H1 (cell line): ENCODE results near the gene LRP1. TPM values are rescaled to one million over a fixed set of nuclear protein-coding genes. Genes with fewer than 3 reads are reported as not detected.

Experiments used
- CTCF ChIA-PET: fragments of 300-600 bp; sonication (Branson Sonifier 250); formaldehyde crosslinking; loops from one replicate; lab custom pipeline; 2021; ENCODE audit not compliant: partially characterized antibody; lab: Charles Lee
- POLR2A ChIA-PET: fragments of 300-600 bp; sonication (Branson Sonifier 250); formaldehyde crosslinking; loops from one replicate; lab custom pipeline; 2021; ENCODE audit warnings: inconsistent platforms; ENCODE audit not compliant: partially characterized antibody; lab: Charles Lee
- DNase-seq, 2 experiments: peaks; one replicate each; pipeline versions ENCODE4 v3.0.0 to v3.0.0-alpha.2; 2010 to 2022; ENCODE audit warnings: low spot score in 2 of 2, low read depth in 1 of 2, mixed read lengths in 1 of 2
- FAIRE-seq: peaks from 2 replicates; lab custom pipeline; 2011; peaks lifted over from hg19 to GRCh38; lab: Jason Lieb, UNC
- H2AFZ ChIP-seq: 2 replicates; pipeline ENCODE4 v1.8.1; 2012; ENCODE audit warnings: low read length, inconsistent platforms
- H2AK5ac ChIP-seq: 2 replicates; pipeline ENCODE4 v1.6.1; 2013; ENCODE audit warnings: low read depth, low read length
- H2BK120ac ChIP-seq: replicated peaks from 2 replicates; pipeline ENCODE3; 2013; ENCODE audit warnings: low read depth, low read length, inconsistent platforms
- H2BK12ac ChIP-seq: 2 replicates; pipeline ENCODE4 v1.6.1; 2013; ENCODE audit warnings: low read depth, low read length
- H2BK15ac ChIP-seq: 2 replicates; pipeline ENCODE4 v1.6.1; 2013; ENCODE audit warnings: low read length
- H2BK20ac ChIP-seq: 2 replicates; pipeline ENCODE4 v1.6.1; 2013; ENCODE audit warnings: low read length
- H2BK5ac ChIP-seq: 2 replicates; pipeline ENCODE4 v1.6.1; 2013; ENCODE audit warnings: low read depth, low read length
- H3K14ac ChIP-seq: 2 replicates; pipeline ENCODE4 v1.6.1; 2013; ENCODE audit warnings: inconsistent platforms; ENCODE audit not compliant: insufficient read length
- H3K18ac ChIP-seq: 2 replicates; pipeline ENCODE4 v1.6.1; 2013; ENCODE audit warnings: low read length; ENCODE audit errors: extremely low read depth
- H3K23ac ChIP-seq: 2 replicates; pipeline ENCODE4 v1.6.1; 2013; ENCODE audit warnings: inconsistent platforms; ENCODE audit not compliant: insufficient read length
- H3K23me2 ChIP-seq: 2 replicates; pipeline ENCODE4 v1.6.1; 2013; ENCODE audit warnings: low read depth, low read length
- H3K27ac ChIP-seq: 2 replicates; pipeline ENCODE4 v1.6.1; 2011; ENCODE audit warnings: low read depth, low read length, inconsistent platforms
- H3K27me3 ChIP-seq, 4 experiments: replicated peaks in 1 of 4; 1 replicate in 1 of 4; 2 replicates in 3 of 4; pipeline versions ENCODE4 v1.6.1 to v1.8.1; 2011 to 2013; ENCODE audit warnings: low read length in 3 of 4, mild to moderate bottlenecking in 3 of 4, inconsistent platforms in 2 of 4, mixed read lengths in 2 of 4, moderate library complexity in 1 of 4; ENCODE audit not compliant: control insufficient read depth in 3 of 4, insufficient read depth in 3 of 4; ENCODE audit errors: extremely low read depth in 1 of 4
- H3K36me3 ChIP-seq, 4 experiments: 2 replicates each; pipeline versions ENCODE4 v1.6.1 to v1.8.1; 2011 to 2013; ENCODE audit warnings: mild to moderate bottlenecking in 4 of 4, low read length in 3 of 4, moderate library complexity in 2 of 4, control low read depth in 1 of 4, inconsistent platforms in 1 of 4; ENCODE audit not compliant: insufficient read depth in 4 of 4, control insufficient read depth in 2 of 4
- H3K4ac ChIP-seq: replicated peaks from 2 replicates; pipeline ENCODE3; 2013; ENCODE audit warnings: low read length, low read depth, mixed read lengths, inconsistent platforms; ENCODE audit not compliant: insufficient read length
- H3K4me1 ChIP-seq, 4 experiments: replicated peaks in 1 of 4; 1 replicate in 1 of 4; 2 replicates in 3 of 4; pipeline versions ENCODE4 v1.6.1 to v1.8.1; 2011 to 2013; ENCODE audit warnings: low read length in 3 of 4, inconsistent platforms in 2 of 4, mixed read lengths in 1 of 4; ENCODE audit not compliant: insufficient read depth in 4 of 4, control insufficient read depth in 3 of 4
- H3K4me2 ChIP-seq, 2 experiments: 2 replicates each; pipeline versions ENCODE4 v1.6.1 to v1.8.1; 2011 to 2013; ENCODE audit warnings: low read depth in 2 of 2, low read length in 2 of 2, control low read depth in 1 of 2, inconsistent platforms in 1 of 2, mild to moderate bottlenecking in 1 of 2; ENCODE audit not compliant: insufficient read depth in 1 of 2
- H3K4me3 ChIP-seq, 4 experiments: fragments of 200-600, 300-600 bp in 1 of 4; sonication (generic), shearing (Covaris generic), sonication (Bioruptor Twin) in 1 of 4; 2 replicates each; pipeline versions ENCODE4 v1.5.1 to v1.8.1; 2011 to 2016; ENCODE audit warnings: low read length in 4 of 4, low read depth in 3 of 4, control low read depth in 2 of 4, inconsistent platforms in 2 of 4, mild to moderate bottlenecking in 2 of 4, mixed read lengths in 1 of 4, moderate library complexity in 1 of 4; ENCODE audit not compliant: insufficient read depth in 2 of 4; ENCODE audit errors: extremely low read depth in 1 of 4
- H3K56ac ChIP-seq: replicated peaks from 2 replicates; pipeline ENCODE3; 2013; ENCODE audit warnings: low read depth, mild to moderate bottlenecking, mixed read lengths, low read length, inconsistent platforms; ENCODE audit not compliant: insufficient read length
- H3K79me1 ChIP-seq: 2 replicates; pipeline ENCODE4 v1.6.1; 2013; ENCODE audit warnings: low read depth, low read length, control low read depth
- H3K79me2 ChIP-seq, 2 experiments: 2 replicates each; pipeline versions ENCODE4 v1.6.1 to v1.8.1; 2012 to 2013; ENCODE audit warnings: low read length in 2 of 2, mild to moderate bottlenecking in 2 of 2, inconsistent platforms in 1 of 2; ENCODE audit not compliant: insufficient read depth in 2 of 2, control insufficient read depth in 1 of 2
- H3K9ac ChIP-seq, 4 experiments: replicated peaks in 1 of 4; 1 replicate in 1 of 4; 2 replicates in 3 of 4; pipeline versions ENCODE4 v1.6.1 to v1.8.1; 2011 to 2013; ENCODE audit warnings: low read depth in 3 of 4, low read length in 3 of 4, control low read depth in 2 of 4, mild to moderate bottlenecking in 2 of 4, moderate library complexity in 2 of 4, inconsistent platforms in 1 of 4; ENCODE audit errors: extremely low read depth in 1 of 4
- H3K9me3 ChIP-seq, 2 experiments: 2 replicates each; pipeline versions ENCODE4 v1.6.1 to v1.8.1; 2012 to 2013; ENCODE audit warnings: mild to moderate bottlenecking in 2 of 2, moderate library complexity in 2 of 2, control low read depth in 1 of 2, inconsistent platforms in 1 of 2, low read depth in 1 of 2, low read length in 1 of 2, mixed read lengths in 1 of 2; ENCODE audit not compliant: insufficient read depth in 2 of 2
- H4K20me1 ChIP-seq, 2 experiments: replicated peaks in 1 of 2; 2 replicates each; pipeline versions ENCODE3 to v1.8.1; 2011 to 2013; ENCODE audit warnings: inconsistent platforms in 2 of 2, low read length in 2 of 2, mild to moderate bottlenecking in 1 of 2; ENCODE audit not compliant: insufficient read depth in 2 of 2, control insufficient read depth in 1 of 2
- H4K5ac ChIP-seq: 2 replicates; pipeline ENCODE4 v1.6.1; 2013; ENCODE audit warnings: low read length, low read depth, mixed read lengths, inconsistent platforms; ENCODE audit not compliant: insufficient read length
- H4K8ac ChIP-seq: 2 replicates; pipeline ENCODE4 v1.8.0; 2013; ENCODE audit warnings: mild to moderate bottlenecking, moderate library complexity, low read length, inconsistent platforms; ENCODE audit not compliant: insufficient read depth; ENCODE audit errors: extremely low read depth
- H4K91ac ChIP-seq: replicated peaks from 2 replicates; pipeline ENCODE3; 2013; ENCODE audit warnings: low read length, mixed read lengths, inconsistent platforms; ENCODE audit not compliant: insufficient read length
- SIRT6 ChIP-seq: IDR thresholded peaks from one replicate; pipeline ENCODE4 v1.7.1; 2012; ENCODE audit warnings: low read length, inconsistent platforms
- WGBS, 2 experiments: shearing (Covaris generic) in 1 of 2; methylation state at CpG; one replicate each; pipeline versions ENCODE4 v1.1.6 to v1.1.7; 2013 to 2015; ENCODE audit warnings: low lambda C conversion rate in 2 of 2, mixed read lengths in 2 of 2, inconsistent platforms in 1 of 2, low coverage in 1 of 2, missing lambda C conversion rate in 1 of 2; ENCODE audit not compliant: insufficient replicate concordance in 2 of 2, insufficient coverage in 1 of 2, insufficient read length in 1 of 2; ENCODE audit errors: extremely low coverage in 1 of 2, missing lambda C conversion rate in 1 of 2; 5-methylcytosine and 5-hydroxymethylcytosine counted together
- polyA plus RNA-seq, 7 experiments: library from polyadenylated mRNA; depleted of rRNA in 3 of 7; stranded (reverse) in 5 of 7; unstranded in 2 of 7; fragments of >200 nt in 5 of 7; fragments of 200-250 nt in 2 of 7; gene quantifications; 1 replicate in 5 of 7; 2 replicates in 1 of 7; 4 replicates in 1 of 7; pipeline versions ENCODE4 v1.2.1 to v1.2.3, GENCODE V29; 2011 to 2013; ENCODE audit warnings: missing spikeins in 2 of 7, mixed read lengths in 2 of 7
- total RNA-seq: library from RNA; stranded (reverse); fragmentation: NEBNext Ultra II Directional; extraction: Animal tissue kit (Norgen Biotek cat#: 25700); gene quantifications from 2 replicates; pipeline ENCODE4 v1.2.1, GENCODE V29; 2021

The LRP1 gene
- total and polyA plus RNA-seq, 2 of the 8 experiments (the other 6 are each of a cell fraction or from before 2014, with no cell fraction given): 35.3 to 92.5 TPM

DNA sequence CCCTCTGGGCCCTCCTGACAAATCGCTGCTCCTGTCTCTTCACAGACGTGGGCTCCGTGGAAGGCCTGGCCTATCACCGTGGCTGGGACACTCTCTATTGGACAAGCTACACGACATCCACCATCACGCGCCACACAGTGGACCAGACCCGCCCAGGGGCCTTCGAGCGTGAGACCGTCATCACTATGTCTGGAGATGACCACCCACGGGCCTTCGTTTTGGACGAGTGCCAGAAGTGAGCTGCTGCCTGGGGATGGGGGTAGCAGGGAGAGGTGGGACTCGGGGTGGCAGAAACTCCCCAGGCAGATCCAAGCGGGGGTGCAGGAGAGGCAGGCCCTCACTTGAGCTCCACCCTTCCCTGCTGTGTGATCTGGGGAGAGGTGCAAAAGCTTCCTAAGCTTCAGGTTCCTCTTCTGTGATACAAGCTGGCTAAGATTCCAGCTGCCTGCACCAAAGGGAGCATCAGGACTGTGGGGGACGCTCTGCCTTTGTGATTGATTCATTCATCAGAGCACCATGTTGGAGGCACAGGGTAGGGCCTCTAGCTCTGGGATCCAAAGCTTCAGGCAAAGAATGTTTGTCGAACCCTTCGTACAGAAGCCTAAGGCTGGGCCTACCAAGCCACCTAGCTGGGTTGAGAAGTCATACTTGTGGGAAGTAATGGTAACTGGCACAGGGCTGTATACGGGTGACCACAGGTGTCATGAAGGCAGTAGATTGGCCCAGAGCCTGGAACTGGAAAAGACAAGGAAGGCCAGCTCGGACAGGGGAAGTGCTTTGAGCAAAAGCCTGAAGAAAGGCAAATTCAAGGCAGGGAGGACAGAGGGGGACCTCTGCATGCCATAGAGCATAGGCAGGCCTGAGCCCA, 59.2 kb downstream of the LRP1 start:
- H3K9ac ChIP-seq: no peak overlapping the region
- no peak overlapping the region for H4K8ac ChIP-seq
- no peak overlapping the region for H2BK120ac ChIP-seq
- no peak overlapping the region for H3K23ac ChIP-seq
- FAIRE-seq (no peak), DNase-seq (no peak)
- H3K79me2 ChIP-seq: no peaks in the 10 kb centered on the region
- no peak overlapping the region for H3K27ac ChIP-seq
- no peak overlapping the region for H3K4ac ChIP-seq
- H3K27me3 ChIP-seq: no peaks in the 10 kb centered on the region
- ChIA-PET CTCF (interaction anchor here (0.9 to 21.9 kb wide), 12 partner anchors 1 to 95 kb away, joined by 3 to 389 read pairs (median 4); partner anchors contain the start of genes LRP1-AS and STAT6), POLR2A (interaction anchor here (1.3 to 11.0 kb wide), 6 partner anchors 9 to 59 kb away, joined by 5 to 91 read pairs (median 14); partner anchors contain the start of genes LRP1 and SHMT2)
- WGBS, 2 experiments: 90% methylated on average over 21 of the region's 21 CpGs; no CpG with 5 or more reads in 1 of the 2 experiments
- peaks cover 7% of the 10 kb centered on the region; the same call in 1 of the 2 replicates for H3K23me2 ChIP-seq
- H2AFZ ChIP-seq: no peak overlapping the region
- no peak overlapping the region for H2BK5ac ChIP-seq
- peaks cover 9 to 24% of the 10 kb centered on the region in 2 experiments for H4K20me1 ChIP-seq
- no peak overlapping the region for H3K14ac ChIP-seq
- H4K91ac ChIP-seq: no peak overlapping the region
- no peak overlapping the region for H4K5ac ChIP-seq
- H3K79me1 ChIP-seq: no peaks in the 10 kb centered on the region
- no peak overlapping the region for H3K56ac ChIP-seq
- H3K18ac ChIP-seq: no peak overlapping the region
- H3K36me3 ChIP-seq: peaks cover 51 to 87% (median 81%) of the 10 kb centered on the region in 4 experiments
- no peak overlapping the region for H2BK20ac ChIP-seq
- no peak overlapping the region for H2AK5ac ChIP-seq
- H3K9me3 ChIP-seq: no peaks in the 10 kb centered on the region
- H3K4me1 ChIP-seq: no peaks in the 10 kb centered on the region; a peak in 2 of 7 replicates
- no peak overlapping the region for H2BK12ac ChIP-seq
- no peak overlapping the region for H2BK15ac ChIP-seq
- H3K4me3 ChIP-seq: no peak overlapping the region
- H3K4me2 ChIP-seq: no peak overlapping the region
- no peak for TF ChIP-seq SIRT6
